GM12875 (cell line): Measurements from ENCODE around the gene HJV.

Experiments
- H3K4me3 ChIP-seq: one replicate; pipeline ENCODE4 v1.5.1; 2011; ENCODE audit warnings: low read depth, low read length, control low read depth
- TF ChIP-seq, protein P1 (sequence below): IDR thresholded peaks from 2 replicates; pipeline ENCODE4 v1.5.1; 2011; ENCODE audit warnings: low read depth, mild to moderate bottlenecking, control low read depth, inconsistent platforms, low read length, moderate library complexity, borderline replicate concordance; ENCODE audit not compliant: insufficient read depth

The HJV gene

DNA sequence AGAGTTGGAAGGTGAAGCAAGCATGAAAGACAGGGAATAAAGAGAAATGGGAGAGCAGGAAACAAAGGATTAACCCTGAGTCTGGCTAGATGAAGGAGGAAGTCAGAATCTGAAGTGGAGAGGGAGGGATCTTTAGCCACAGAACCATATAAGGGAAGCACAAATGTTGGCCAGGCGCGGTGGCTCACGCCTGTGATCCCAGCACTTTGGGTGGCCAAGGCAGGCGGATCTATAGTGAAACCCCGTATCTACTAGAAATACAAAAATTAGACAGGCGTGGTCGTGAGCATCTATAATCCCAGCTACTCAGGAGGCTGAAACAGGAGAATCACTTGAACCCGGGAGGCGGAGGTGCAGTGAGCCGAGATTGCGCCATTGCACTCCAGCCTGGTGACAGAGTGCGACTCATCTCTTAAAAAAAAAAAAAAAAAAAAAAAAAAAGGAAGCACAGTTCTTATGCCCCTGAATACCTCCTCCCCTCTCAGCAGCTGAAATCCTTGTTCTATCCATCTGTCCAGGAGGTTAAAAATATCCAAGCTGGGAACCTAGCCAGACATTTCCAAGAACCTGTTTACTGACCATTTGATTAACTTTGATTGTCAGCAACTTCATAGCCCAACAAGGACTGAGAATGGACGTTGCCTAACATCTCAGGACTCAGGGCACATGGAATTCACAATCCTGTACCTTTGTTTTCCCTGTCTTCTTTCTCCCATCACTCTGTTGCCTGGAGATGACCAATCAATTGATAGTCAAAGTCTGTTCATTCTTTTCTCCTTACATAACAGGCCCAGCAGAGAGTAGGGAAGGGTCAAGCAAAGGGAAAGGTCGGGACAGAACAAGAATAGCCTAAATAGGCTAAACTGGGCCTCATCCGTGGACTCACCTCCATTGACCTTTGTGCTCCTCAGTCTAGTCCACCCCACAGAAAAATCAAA, 35.8 kb downstream of the HJV start:
- TF ChIP-seq, protein P1, sequence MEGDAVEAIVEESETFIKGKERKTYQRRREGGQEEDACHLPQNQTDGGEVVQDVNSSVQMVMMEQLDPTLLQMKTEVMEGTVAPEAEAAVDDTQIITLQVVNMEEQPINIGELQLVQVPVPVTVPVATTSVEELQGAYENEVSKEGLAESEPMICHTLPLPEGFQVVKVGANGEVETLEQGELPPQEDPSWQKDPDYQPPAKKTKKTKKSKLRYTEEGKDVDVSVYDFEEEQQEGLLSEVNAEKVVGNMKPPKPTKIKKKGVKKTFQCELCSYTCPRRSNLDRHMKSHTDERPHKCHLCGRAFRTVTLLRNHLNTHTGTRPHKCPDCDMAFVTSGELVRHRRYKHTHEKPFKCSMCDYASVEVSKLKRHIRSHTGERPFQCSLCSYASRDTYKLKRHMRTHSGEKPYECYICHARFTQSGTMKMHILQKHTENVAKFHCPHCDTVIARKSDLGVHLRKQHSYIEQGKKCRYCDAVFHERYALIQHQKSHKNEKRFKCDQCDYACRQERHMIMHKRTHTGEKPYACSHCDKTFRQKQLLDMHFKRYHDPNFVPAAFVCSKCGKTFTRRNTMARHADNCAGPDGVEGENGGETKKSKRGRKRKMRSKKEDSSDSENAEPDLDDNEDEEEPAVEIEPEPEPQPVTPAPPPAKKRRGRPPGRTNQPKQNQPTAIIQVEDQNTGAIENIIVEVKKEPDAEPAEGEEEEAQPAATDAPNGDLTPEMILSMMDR: no peak
- no peak overlapping the region for H3K4me3 ChIP-seq

DNA sequence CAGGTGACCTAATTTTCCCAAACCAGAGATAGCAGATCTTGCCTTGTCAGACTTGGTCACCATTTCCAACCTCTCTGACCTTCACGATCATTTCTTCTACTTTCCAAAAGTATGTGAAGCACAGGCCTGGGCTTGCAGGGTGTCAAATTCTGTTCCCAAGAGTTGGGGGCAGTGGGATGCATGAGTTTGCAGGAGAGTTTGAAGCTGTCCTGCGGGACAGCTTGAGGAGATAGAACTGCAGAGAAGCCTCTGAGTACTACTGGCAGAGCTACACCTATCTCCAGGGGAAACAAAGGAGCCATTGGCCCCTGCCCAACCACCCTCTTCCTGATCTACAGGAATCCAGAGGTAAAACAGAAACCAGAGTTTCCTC, 36.4 kb downstream of the HJV start:
- H3K4me3 ChIP-seq: no peak overlapping the region
- TF ChIP-seq, protein P1: no peak

DNA sequence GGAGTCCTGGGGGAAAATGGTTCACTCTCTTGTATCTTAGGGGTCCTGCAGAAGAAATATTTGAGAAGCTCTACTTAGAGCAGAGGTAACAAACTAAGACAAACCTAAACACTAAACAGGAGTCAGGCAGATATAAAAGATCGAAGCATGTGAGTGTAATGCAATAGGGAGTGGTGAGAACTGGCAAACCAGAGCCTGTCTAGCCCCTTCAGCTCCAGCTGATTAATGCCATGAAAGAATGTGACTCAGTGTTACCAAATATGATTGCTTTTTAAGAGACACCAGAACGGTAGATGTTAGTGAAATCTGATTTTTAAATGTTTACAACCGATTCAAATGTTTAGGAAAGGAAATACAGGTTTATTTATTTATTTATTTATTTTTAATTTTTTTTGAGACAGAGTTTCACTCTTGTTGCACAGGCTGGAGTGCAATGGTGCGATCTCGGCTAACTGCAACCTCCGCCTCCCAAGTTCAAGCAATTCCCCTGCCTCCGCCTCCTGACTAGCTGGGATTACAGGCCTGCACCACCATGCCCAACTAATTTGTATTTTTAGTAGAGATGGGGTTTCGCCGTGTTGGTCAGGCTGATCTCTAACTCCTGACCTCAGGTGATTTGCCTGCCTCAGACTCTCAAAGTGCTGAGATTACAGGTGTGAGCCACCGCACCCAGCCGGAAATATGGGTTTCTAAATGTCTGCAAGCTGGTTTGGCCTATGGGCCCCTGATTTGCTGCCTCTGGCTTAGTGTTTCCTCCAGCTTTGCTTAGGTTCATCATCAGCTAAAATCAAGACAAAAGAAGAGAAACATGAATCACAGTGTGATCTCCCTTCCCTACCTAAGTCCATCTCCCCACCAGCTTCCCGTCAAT, 37.3 kb downstream of the HJV start:
- TF ChIP-seq, protein P1: no peak
- no peak overlapping the region for H3K4me3 ChIP-seq

DNA sequence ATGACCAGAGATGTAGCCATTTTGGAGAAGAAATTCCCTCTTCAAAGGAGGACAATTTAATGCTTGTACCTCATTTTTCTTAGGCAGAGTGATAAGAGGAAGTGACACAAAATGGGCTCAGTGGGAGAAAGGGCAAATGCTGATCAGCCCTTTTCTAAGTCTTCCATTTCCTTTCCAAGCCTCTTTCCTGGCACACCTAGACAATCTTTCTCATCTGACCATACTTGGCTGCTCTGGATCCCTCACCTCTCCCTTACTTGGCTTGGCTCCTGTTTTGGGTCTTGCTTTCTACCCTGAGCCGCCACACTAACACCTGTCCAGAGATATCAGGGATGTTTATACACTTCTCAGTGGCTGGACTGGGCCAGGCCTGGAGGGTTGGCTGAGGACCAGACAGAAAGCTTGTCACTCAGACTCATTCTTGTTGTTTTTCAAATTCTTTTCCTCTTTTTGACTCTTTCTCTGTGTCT, 38.3 kb downstream of the HJV start:
- TF ChIP-seq, protein P1: no peak
- H3K4me3 ChIP-seq: no peak overlapping the region

DNA sequence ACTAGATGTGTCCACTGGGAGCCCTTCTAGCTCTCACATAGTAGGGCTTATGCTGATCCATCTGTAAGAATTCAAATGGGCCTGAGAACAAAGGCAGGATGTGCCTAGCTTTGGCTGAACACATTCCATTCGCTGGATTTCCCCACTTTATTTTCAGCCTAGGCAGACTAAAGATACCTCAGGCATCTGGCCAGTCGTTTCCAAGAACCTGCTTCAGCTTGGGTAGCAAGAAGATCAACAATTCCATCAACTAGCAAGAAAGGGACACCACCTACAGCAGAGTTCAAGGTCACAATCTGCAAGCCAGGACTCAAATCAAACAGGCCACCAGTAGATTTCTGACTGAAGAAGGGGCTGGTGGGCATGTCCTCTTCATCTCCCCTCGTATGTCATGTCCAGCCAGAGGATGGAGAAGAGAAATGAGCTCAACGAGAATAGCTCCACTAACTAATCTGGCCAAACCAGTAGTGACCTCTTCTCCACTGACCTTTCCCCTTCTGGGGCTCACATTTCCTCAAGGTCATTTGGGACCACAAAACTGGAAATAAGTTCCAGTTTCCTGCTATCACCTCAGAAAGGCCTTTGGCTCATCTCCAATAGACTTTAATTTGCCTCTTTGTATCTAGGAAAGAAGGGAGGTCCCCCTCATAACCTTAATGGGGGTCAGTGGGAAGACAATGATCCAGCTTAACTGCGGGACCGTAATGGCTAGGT, 39.4 kb downstream of the HJV start:
- TF ChIP-seq, protein P1: no peak
- no peak overlapping the region for H3K4me3 ChIP-seq

DNA sequence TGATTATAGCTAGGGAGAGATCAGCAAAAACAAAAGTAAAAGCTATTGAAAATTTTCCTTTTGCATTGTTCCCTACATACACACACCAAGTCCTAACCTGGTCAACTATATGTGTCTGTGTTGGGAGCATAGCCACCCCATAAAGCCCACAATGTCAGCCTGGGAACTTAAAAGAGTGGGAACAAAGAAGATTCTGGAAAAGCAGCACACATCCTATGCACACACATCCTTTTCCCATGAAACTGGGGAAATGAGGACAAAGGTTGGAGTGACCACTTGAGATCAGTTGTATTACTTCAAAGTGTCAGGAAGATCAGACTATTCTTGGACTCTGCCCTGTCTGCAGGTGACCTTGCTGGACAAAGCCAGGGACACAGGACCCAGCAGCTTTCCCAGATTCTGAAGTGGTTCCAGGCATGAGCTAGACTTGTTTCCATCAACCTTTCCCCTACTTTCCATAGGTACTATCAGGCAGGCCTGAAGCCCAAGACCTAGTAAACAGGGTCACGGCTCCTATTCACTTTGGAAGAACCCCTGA, 41.0 kb downstream of the HJV start:
- H3K4me3 ChIP-seq: no peak overlapping the region
- TF ChIP-seq, protein P1: no peak
